HG03432 (cell line): ENCODE data around the gene HSPB8.
"Not testable (repeated sequence)": the region's sequence is repeated elsewhere in the genome, so short reads cannot be mapped to it uniquely, and the experiment has no call there.

Source experiments
- ATAC-seq: cut with Tn5 transposase; IDR thresholded peaks from one replicate; pipeline ENCODE4 v1.9.1; 2021; ENCODE audit warnings: mild to moderate bottlenecking, moderate library complexity; ENCODE audit not compliant: unreplicated experiment

The HSPB8 gene

DNA sequence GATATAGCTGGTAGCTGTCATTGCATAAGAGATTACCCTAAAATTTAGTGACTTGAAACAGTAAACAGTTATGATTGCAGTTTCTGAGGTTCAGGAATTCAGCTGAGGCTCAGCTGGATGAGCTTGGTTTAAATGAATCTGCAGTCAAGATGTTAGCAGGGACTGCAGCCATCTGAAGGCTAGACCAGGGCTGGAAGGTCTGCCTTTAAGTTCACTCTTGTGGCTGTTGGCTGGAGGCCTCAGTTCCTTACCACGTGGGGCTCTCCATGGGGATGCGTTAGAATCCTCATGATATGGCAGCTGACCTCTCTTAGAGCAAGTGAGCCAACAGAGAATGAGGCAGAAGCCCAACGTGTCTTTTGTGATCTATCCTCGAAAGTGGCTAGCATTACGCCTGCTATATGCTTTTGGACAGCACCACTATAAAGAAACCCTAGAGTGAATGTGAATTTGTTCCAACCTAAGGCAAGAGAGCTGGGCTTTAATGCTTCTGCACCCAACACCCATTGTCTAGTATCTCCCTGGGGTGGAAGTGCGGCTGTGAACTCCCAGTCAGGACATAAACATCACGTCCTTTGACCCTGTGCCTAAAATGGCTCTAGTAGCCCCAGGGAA is 26.0 kb downstream of the HSPB8 start:
- no peak for ATAC-seq

DNA sequence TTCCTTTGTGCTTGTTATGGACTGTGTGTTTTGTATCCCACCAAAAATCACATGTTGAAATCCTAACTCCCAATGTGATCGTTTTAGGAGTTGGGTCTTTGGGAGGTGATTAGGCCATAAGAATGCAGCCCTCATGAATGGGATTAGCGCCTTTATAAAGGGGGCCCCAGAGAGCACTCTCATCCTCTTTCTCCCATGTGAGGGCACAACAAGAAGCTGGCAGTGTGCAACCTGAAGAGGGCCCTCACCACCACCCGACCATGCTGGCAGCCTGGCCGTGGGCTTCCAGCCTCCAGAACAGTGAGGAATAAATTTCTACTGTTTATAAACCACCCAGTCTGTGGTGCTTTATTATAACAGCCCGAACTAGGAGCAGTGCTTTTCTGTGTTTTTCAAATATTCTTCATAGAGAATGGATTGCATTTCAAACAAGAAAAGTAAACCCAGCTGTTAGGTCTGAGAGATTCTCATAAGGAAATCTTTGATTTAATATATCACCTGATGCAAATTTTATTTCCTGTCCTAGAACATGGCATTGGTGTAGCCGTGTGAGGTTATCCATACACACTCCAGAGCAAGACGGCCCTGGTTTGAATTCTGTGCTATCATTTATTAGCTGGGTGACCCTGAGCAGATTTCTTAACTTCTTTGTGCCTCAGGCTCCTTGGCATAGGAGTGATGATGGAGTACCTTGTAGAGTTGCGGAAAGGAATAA is 27.8 kb downstream of the HSPB8 start:
- no peak for ATAC-seq

DNA sequence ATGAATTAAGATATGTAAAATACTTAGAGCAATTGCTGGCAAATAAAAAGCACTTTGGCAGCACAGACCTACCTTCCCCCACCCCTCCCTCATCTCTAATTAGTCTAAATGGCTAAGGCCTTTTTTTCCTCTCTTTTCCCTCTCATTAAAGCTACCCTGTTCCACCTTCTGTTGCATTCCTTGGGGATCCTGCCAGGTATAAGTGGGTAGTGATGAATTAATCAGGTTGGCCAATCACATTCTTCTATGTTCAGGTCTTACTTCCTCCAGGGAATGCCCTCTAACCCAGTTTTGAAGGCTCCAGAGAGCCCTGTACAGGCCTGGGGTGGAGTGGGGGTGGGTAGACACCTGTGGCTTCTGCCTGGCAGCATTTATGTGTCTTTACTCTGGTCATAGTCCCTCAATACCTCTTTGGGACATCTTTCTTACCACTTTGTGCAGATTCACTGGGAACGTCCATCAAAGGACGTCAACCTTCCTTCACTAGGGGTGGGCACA is 28.4 kb downstream of the HSPB8 start:
- no peak for ATAC-seq

DNA sequence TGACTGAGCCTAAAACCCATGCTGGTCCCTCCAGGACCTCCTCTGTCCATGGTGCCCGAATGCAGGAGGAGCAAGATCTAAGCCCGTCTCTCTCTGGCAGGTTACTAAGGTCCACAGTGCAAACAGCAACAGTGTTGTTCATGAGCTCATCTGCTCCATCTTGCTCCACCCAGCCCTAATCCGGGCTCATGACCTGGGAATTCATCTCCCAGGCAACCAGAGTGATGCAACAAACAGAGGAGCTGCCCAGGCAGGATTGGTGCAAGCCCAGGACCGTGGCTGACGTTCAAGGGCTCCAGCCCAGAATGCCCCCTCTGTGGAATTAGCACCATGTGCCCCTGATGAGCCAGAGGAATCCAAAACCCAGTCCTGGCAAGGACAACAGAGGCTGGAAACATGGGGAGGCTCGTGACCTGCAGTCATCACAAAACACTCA is 29.9 kb downstream of the HSPB8 start:
- ATAC-seq = no peak

DNA sequence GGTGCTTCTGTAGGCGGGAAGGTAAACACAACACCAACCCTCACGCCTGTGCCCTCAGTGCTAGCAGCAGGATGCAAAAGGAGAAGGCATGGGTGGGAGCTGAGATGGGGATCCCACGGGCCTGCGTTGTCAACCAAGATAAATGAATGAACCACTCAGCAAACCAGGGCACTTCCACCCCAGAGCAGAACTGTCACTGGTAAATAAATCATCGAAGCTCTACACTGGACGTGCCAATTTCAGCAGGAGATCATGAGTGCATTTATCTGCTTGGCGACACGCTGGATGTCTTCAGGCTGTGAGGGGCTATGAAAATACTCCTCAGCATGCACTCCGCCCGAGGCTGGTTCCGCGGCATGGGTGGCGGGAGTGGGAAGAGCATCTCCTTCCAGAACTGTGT is 33.2 kb downstream of the HSPB8 start:
- no peak for ATAC-seq

DNA sequence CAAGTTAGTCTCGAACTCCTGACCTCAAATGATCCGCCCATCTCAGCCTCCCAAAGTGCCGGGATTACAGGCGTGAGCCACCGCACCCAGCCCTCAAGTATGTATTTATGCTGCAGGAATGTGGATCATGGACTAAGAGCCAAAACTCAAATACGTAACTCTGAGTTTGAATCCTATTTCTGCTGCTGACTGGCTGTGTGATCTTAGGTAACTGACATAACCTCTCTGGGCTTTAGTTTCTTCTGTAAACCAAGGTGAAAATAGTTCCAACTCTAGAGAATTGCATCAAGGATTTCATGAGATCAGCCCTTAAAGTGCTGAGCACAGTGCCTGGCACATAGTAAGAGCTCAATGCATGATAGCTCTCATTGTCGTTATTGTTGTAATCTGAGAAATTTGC is 37.4 kb downstream of the HSPB8 start:
- ATAC-seq = no peak

DNA sequence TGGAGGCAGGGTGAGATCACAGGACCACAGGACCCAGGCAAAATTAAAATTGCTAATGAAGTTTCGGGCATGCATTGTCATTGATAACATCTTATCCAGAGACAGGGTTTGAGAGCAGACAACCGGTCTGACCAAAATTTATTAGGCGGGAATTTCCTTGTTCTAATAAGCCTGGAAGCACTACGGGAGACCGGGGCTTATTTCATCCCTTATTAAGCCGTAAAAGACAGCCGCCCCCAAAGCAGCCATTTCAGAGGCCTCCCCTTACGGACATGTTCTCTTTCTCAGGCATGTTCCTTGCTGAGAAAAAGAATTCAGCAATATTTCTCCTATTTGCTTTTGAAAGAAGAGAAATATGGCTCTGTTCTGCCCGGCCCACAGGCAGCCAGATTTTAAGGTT is 40.1 kb downstream of the HSPB8 start:
- ATAC-seq = not testable (repeated sequence)

DNA sequence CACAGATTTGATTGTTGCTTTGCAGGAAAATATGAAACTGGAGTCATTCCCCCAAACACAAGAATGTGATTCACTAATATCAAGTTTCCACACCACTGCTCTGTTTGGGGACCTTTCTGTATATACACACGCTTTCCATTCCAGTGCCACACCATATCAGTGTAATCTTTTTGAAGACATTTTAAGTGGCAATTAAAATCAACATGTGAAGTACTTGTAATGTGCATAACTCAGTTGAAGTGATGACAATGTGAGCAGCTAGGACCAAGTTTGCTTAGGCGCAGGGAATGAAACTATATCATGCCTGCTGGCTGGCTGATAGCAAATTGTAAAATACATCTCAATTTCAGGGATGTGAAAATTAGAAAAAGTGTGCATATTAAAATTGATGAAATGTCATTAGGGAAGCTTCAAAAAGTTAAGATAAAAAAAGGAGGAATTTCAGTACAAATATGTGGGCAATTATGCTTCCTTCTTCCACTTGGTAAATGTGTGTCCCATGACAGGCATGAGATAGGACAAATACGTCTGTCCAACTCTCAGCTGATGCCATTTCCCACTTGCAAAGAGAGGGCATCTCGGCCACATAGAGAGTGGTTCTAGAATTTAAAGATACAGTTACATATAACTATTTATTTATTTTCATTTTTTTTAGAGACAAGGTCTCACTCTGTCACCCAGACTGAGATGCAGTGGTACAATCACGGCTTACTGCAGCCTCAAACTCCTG is 43.7 kb downstream of the HSPB8 start:
- ATAC-seq = no peak

DNA sequence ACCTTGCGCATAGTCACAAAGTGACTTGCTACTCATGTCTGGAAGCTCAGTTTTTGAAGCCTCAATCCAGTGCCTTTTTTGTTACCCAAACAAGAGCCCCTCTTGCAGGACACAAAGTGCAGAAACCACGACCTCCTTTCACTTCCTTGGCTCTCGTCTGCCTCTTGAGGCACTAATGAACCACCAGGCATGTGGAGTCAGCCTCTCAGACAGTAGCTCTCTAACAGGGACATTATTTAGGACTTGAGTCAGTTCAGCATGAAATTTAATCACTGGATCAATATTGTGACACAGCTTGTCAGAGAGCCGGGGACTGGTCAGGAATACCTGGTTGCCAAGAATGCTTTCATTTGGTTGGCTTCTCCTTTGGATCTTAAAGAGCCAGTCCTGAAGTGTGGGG is 46.7 kb downstream of the HSPB8 start:
- no peak for ATAC-seq

DNA sequence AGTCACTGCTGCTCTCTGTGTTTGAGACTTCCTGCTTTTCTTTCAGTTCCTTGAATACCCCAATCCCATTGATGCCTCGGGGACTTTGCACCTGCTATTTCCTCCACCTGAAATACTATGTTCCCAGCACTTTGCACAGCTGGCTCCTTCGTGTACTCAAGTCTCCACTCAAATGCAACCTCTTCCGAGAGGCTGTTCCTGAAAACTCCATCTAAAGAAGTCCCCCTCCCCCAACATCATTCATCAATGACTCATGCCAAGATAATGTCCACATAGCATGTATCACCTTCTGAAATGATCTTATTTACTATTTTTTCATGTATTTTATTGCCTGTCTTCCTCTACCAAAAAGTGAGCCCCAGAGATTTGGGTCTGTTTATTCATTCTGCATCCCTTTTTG is 48.6 kb downstream of the HSPB8 start:
- no peak for ATAC-seq

DNA sequence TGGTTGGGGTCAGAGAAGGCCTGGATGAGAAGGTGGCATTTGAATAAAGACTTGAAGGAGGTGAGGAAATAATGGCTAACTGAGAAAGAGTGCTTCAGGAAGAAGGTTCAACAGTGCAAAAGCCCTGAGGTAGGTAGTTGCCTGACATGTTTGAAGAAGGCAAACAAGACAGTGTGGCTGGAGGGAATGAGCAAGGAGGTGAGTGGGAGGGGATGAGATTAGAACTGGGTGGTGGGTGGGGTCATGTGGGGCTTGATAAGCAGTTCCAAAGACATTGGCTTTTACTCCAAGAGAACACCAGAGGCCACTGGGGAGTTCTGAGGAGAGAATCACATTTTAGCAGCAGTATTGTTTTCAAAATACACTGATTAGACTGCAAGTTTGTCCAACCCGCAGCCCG is 50.5 kb downstream of the HSPB8 start:
- no peak for ATAC-seq

DNA sequence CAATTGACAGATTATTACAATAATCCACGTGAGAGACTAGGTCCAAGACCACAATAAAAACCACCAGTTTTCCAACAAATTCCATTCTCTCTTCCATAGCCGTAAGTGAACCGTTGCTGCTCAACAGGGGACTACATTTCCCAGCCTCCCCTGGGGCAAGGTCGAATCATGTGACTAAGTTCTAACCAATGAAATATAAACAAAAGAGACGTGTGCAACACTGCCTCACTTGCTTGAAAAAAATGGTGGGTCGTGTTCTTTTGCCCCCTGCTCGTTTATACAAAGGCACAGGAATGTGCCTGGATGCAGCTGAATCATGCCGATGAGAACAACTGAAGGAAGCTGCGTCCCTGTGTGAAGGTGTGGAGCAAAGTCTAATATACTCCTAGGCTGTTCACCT is 51.1 kb downstream of the HSPB8 start:
- no peak for ATAC-seq

DNA sequence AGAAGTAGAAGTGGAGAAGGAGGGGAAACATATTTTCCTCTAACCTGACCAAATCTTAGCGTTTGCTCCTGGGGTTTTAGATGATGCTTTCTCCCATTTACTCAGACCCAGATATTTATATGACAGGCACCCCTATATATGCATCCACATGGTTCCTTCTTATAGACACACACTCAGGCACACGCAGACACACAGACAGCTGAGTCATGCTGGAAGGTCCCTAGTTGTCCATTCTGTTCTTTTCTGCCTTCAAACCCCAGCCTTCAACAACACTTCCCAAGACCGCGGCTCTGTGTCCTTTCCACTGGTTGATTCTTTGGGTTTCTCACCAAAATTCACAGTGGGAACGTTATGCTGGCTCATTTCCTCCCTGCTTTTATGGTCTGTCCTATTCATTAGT is 52.1 kb downstream of the HSPB8 start:
- no peak for ATAC-seq

DNA sequence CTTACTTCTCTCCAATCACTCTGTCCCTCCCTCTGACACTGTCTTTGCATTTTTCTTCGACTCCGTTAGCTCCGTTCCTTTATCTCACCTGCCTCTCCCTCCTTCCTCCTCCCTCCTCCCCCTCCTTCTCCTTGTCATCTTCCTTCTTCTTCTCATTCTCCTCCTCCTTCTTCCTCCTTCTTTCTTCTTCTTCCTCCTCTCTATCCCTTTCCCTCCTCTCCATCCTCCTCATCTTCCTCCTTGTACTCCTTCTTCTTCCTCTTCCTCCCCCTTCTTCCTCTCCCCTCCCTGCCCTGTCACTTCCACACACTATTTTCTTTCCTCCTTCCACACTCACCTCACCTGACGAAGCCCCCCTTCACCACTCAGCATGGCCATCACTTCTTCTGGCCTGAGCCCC is 53.0 kb downstream of the HSPB8 start:
- no peak for ATAC-seq

DNA sequence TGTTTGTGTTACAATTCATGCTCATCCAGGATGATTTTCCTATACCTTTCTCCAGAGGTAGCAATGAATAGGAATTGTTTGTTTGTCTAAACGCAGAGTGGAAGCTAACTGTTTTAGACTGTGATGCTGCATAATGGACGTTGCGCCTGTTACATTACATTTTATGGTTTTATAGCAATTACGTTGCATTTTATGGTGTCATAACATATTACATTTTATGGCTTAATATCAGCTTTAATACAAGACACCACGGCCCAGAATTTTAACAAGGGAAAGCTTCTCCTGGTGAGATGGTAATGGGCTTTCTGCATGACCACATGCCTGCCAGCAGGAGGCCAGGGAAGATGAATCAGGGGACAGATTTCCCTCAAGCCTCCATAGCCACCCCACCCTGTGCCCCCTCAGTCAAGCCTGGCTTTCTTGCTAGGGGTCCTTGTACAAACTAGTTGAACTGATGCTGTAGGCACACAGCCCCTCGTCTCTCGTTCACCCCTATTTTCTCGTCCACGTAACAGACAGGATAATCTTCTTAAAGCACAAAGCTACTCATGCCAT is 56.5 kb downstream of the HSPB8 start:
- ATAC-seq = no peak

DNA sequence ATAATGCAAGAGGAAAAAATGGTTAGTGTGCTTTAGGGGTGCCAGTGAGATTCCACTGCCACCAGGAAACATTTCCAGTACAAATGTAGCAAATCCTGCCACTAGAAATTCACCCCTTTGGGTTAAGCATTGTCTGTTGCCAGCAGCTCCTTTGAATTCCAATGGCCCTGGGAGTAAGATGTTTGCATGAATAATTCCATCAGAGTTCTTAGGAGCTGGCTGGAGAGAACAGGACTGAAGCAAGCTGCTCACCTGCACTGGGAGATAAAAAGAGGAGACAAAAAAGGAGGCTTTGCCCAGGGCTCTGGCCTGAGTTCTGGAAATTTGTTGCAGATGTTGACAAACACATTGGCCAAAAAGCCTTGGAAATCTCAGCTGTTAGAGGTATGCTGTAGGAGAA is 57.6 kb downstream of the HSPB8 start:
- ATAC-seq = no peak

DNA sequence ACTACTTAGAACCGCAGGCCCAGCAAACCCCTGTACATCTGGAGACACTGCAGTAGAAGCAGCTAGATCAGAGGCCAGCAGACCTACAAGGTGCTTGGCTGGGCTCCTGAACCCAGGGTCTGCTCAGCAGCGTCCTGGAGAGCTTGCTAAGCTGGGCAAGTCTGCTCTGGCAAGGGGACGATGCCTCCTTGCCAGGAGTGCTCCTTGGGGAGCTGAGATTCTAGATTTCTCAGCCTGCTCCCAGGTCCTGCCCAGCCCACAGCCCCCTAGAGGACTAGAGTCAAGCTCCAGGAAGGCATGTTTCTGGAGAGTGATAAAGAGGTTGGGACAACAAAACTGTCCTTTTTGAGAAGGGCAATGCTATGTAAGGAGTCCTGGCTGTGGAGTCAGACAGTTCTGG is 60.3 kb downstream of the HSPB8 start:
- no peak for ATAC-seq

DNA sequence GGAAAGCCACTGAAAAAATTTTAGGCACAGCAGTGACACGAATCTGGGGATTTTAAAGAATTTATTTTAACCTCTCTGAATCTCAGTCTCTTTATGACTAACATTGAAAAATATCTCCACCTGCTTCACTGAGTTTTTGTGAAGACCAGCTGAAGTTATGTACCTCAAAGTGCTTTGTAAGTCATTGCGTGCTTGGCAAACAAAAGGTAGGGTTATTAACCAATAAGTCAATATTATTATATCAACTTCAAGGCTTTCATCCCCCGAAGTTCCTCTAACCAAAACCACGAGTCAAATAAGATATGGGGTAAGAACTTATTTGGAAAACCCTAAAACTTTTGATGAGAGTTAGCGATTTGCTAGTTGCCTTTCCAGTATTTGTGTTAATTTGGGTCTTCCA is 62.3 kb downstream of the HSPB8 start:
- ATAC-seq = no peak

DNA sequence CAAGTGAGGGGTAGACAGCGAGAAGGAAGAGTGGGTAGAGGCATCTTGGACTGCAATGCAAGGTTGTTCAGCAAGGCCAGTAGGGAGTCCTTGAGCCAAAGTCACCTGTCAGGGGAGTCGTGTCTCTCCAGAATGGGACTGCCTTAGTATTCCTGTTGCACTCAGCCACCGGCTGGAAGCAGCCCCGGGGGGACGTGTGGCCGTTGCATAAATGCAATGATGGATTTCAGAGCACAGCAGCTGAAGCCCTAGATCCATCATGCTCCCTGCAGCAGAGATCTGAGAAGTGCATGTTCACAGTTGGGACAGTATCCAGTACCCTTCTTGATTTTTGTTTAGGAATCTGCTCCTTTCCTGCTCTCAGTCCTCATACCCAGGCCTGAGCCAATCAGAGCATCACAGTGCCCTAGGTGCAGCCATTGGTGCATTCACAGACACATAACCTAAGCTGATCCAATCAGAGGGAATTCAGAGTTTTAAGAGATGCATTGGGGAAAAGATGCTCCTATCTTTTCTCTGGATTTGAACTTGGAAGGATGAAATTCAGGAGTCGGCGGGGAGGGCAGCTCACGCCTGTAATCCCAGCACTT is 62.9 kb downstream of the HSPB8 start:
- ATAC-seq = no peak
